ENCODE measurements around the gene LHFPL6.
A peak's percentile ranks its signal among the peaks of the same experiment; 100 is the strongest.

LHFPL6 gene

DNA sequence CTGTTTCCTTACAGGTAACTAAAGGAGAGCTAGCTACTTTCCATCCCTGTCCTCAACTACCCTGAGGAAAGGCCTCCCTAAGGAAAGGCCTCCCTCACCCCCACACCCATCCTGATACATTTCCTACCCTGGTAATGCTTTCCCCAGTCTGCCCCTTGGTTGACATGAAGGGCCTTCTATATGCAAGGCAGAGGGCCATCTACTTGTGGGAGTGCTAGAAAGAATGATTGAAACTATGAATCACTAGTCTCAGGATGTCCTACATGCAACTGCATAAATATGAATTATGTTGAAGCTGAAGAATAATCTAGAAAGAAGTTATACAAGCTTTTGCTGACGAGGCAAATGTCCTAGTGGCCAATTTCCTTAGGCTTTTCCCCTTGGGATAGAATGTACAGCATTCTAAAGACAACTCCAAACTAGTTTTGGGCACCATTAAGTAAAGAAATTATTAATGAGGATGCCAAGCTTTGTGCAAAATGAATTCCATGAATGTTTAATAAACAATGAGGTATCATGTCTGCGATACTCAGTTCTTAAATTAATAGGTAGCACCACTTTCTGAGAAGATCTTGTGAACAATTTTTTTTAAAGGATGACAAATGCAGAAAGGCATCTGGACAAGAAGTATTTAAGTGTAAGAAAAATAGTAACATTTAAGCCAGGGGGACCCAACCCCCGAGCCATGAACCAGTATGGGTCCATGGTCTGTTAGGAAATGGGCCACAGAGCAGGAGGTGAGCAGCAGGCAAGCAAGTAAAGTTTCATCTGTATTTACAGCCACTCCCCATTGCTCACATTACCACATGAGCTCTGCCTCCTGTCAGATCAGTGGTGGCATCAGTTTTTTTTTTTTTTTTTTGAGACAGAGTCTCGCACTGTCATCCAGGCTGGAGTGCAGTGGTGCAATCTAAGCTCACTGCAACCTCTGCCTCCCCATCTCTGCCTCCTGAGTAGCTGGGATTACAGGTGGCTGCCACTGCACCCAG, 223.0 kb downstream of the LHFPL6 start:
- no peak for DNase-seq (ENCODE audit: low spot score)

GRCh38 chr13:39379118-39379517, 223.9 kb downstream of the LHFPL6 start:
- DNase-seq (ENCODE audit: low spot score): no peak

DNA sequence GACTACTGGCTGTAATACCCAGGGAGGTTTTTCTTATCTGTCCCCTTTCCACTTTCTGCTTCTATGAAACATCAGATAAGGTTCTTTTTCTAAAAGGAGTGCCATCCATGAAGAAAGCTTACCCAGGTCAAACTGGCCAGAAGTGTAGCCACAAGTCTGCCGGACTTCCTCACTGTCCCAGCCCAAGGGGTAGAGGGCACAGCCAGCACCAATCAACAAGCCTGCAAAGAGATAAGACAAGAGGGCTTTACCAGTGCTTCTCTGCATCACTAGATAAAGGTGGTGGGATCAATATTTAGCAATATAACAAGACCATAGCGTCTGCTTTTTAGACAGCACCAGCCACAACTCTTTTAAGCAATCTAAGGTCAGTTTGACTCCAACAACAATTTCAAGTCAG, 224.7 kb downstream of the LHFPL6 start:
- no peak for DNase-seq (ENCODE audit: low spot score)

DNA sequence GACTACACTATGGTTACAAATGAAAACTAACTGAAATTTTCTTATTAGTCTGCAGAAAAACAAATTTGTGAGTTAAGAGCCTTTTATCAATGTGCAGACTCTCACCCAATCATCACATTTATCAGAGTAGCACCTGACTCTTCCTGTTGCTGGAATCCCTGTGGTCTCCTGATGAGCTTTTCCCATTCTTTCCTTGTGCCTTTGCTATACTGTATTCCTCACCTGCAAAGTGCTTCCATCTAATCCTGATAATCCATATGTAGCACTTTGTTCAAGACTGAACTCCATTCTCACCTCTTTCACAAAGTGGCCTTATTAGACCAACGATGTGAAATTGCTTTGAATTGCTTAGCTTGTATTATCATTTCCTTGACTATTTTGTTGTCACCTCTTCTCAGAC, 225.3 kb downstream of the LHFPL6 start:
- DNase-seq (ENCODE audit: low spot score): no peak

GRCh38 chr13:39376076-39376475, 226.9 kb downstream of the LHFPL6 start:
- no peak for DNase-seq (ENCODE audit: low spot score)

DNA sequence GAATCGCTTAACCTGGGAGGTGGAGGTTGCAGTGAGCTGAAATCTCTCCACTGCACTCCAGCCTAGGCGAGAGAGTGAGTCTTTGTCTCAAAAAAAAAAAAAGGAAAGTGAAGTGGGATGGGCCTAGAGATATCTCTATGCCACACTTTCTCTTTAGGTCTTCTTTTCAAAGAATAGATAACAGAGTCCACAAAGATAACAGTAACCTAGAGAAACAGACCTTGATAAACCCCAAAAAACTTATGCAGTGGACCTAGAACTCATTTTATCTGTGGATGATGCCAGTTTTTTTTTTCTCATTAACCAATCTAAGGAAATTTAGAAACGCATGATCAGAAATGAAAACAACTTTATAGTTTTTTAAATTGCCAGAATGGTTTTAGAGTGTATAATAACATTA, 227.4 kb downstream of the LHFPL6 start:
- DNase-seq (ENCODE audit: low spot score): no peak

DNA sequence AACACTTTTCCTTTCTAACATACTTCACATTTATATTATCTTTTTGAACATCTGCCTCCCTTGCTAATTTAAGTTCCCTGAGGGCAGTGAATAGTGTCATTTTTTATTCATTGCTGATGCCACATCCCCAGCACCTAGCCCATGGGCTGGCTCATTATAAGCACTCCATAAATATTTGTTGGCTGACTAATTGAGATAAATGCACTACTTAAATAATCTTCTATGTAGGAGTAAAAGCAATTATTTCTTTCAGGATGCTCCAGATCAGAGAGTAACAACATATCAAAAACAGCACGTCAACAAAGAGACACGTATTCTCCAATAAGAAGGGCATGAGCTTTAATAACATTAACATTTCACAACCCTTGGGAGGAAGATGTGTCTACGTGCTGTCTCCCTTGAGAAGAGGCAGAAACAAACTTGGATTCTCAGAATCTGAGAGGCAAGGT, 228.2 kb downstream of the LHFPL6 start:
- no peak for DNase-seq (ENCODE audit: low spot score)

DNA sequence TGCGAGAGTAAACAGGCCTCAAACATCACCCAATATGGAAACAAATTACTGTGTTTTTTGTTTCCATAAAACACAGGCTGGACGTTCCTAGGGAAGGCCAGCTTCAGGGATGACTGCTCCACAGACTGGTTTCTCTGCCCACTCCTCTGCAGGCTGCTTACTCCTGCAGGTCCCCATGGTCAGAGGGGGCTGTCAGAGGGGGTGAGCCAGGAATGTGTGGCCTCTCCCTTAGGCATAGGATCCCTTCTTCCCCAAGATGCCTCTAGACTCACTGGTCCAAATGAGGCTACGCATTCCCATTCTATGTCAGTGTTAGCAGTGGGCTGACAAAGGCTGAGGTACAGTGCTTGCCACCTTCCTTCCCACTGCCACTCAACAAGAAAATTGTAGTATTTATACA, 229.8 kb downstream of the LHFPL6 start:
- DNase-seq (ENCODE audit: low spot score): no peak

GRCh38 chr13:39371706-39372105, 231.3 kb downstream of the LHFPL6 start:
- DNase-seq (ENCODE audit: low spot score): no peak

- DNase-seq (ENCODE audit: low spot score): peak; percentile 82
Observed at GRCh38 chr13:39370554-39370953, 232.4 kb downstream of the LHFPL6 start.

DNA sequence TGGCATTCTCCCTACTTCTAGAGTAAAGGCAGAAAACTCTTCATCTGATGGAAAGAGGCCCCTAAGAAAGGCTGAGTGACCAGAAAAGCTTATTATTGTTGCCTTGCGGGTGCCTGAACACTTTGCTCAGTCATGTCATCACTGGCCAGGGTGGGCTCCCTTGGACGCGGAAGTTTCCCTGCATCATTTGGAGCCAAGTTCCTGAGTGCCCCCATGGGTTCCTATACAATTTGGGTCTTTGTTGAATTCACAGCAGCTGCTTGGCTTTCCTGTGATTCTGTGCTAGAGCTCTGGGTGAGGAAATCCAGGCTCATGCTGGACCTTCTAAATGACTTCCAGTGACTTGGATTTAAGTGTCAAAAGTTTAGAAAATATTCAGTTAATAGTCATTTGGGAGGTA, 232.9 kb downstream of the LHFPL6 start:
- no peak for DNase-seq (ENCODE audit: low spot score)

DNA sequence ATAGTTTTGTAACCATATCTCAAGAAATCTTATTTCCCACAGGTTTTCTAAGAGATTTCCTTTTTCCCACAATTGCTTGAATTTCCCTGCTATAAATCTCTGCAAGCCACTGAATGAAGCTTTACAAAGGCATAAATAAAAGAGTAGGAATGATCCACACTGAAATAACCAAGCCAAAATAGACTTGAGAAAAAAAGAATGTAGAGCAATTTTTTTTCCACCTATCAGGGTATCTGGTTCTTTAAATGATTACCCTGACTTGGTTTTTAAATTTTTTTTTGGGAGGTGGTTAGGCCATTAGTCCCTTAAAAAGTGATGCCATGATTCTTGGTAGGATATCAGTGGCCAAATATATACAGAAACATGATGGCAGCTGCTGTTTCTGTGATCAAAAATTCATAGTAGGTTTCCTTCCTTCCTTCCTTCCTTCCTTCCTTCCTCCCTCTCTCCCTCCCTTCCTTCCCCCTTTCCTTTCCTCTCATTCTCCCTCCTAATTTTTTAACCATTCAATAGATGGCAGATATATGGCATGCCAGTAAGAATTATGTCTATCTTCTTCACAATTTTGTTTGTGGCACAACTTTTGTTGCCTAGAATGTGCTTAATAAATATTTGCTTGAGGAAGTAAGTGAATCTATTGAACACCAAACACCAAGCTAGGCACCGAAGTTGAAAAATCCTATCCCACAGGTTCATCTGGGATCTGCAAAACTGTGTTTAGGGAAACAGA, 233.7 kb downstream of the LHFPL6 start:
- DNase-seq (ENCODE audit: low spot score): no peak

GRCh38 chr13:39365879-39366278, 237.1 kb downstream of the LHFPL6 start:
- DNase-seq (ENCODE audit: low spot score): no peak

GRCh38 chr13:39364947-39365468, 238.0 kb downstream of the LHFPL6 start:
- DNase-seq (ENCODE audit: low spot score): peak; percentile 23

DNA sequence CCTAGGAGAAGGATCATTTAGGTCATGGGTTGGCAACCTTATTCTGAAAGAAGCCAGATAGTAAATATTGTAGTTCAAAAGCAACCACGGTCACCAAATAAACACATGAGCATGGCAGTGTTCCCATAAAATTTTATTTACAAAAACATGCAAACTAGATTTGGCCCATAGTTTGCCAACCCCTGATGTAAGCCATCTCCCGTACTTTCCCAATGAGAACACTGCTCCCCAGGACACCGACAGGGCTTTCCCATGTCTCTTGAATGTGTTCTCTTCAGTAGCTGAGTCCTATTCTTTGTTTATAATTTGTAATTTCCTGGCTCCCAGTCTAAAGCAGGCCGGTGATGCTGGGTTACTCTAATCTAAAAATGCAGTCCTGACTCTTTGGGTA, 239.6 kb downstream of the LHFPL6 start:
- no peak for DNase-seq (ENCODE audit: low spot score)

- peak; percentile 16 for DNase-seq (ENCODE audit: low spot score)
Observed at GRCh38 chr13:39362652-39363381, 240.2 kb downstream of the LHFPL6 start.

- DNase-seq (ENCODE audit: low spot score): peak; percentile 43
Observed at GRCh38 chr13:39353988-39354387, 249.0 kb downstream of the LHFPL6 start.

- no peak for DNase-seq (ENCODE audit: low spot score)
Observed at GRCh38 chr13:39350461-39350881, 252.5 kb downstream of the LHFPL6 start.

DNA sequence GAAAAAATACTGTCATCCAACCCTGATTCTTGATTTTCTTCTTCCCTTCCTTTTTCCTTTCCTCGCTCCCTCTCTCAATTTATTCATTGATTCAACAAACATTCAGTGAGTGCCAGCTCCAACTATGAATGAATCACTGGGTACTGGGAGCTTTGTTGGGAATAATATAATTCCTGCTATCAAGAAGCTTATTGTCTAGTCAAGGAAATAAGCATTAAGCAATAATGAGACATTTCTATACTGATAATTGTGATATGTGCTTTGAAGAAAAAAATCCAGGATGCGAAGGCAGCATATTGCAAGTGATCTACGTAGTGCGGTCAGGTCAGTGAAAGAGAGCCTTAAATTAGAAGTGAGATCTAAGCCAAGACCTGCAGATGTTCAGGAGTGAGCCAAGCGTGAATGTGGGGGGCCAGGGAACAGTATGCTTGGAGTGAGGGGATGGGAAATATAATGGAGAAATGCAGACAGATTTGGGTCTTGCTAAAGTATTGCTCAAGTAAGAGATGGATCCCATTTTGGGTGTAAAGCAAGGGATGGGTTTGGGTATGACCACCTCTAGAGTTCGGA, 253.5 kb downstream of the LHFPL6 start:
- no peak for DNase-seq (ENCODE audit: low spot score)

DNA sequence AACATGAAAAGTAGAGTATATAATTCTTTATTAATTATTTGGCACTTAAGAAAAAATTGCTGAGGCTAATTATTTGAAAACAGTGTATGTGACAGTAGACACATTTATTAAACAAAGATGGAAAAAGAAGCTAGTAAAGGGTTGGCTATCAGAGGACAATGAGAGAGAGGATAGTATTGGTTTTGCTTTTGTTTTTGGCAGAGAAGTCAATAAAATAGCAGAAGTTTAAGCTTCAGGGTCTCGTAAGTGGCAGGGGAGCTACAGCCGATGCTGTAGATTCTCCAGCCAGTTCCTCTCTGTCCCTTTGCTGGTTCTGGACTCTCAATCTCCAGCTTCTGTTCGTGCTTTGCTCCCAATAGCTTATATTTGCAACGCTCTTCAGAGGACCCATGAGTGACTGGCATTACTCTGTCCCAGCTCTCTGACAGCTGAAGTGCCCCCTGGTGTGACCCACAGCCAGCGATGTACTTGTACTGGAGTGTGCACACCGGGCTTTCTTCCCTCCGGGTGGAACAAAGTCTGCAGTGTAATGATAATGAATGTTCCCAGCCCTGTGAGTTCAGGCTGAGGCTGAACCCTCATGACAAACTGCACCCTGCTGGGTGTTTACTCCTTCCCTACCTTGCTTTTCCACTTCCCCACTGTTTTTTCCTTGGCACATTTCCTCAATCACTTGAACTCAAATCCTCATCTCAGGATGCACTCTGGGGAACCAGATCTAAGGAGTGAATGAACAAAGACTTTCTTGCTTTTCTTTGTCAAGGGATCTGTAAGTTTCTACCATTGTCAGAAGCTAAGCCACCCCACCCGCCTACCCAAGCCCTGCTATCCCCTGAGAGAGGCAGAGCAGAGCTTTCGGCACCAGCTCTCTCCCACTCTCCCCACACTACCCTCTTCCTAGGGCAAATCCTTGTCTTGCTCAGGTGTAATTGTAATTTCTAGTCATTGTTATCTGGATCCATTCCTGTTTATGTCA, 254.8 kb downstream of the LHFPL6 start:
- DNase-seq (ENCODE audit: low spot score): no peak

- DNase-seq (ENCODE audit: low spot score): no peak
Observed at GRCh38 chr13:39345982-39346381, 257.0 kb downstream of the LHFPL6 start.

Measured in AG20443 (cell line).